ENCODE data around the gene PLXNA4. TPM values are rescaled to one million over a fixed set of nuclear protein-coding genes. Genes with fewer than 3 reads are reported as not detected.

Gene PLXNA4
- total and polyA plus RNA-seq, 4 donors, result 0.04 to 1.1 (median 0.41) TPM

DNA sequence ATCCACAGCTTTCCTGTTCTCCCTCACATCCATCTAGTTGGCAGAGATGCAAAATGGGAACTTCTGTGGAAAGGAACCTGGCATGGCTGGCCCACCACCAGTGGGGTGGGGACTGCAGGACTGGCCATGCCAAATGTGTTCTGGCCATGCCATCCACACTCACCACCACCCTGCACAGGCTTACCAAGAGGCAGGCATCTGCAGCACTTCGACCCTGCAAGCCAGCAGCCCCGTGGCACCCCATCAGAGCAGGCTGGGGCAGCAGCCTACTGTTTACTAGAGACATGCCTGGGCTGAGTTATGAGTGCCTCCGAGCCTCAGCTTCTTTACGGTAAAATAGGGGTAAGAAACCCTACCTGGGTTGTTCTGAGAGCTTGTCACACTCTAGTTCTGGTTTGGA lies 313.1 kb downstream of the PLXNA4 start:
- Histone ChIP-seq H3K9me3 (ENCODE audit: control insufficient read depth in 4 of 4, low read length in 3 of 4) (peaks cover 0 to 1% (median 0%) of the 10 kb centered on the region in 4 donors), H3K4me3 (ENCODE audit: low read depth in 1 of 3, low read length in 3 of 3) (no peak overlapping the region), H3K27me3 (ENCODE audit: control insufficient read depth in 4 of 4, insufficient read depth in 4 of 4, low read length in 3 of 4) (no peaks in the 10 kb centered on the region), H3K27ac (ENCODE audit: low read depth in 1 of 2, low read length in 2 of 2) (no peak overlapping the region), H3K9ac (ENCODE audit: low read depth in 1 of 2, low read length in 2 of 2) (no peak overlapping the region), H3K36me3 (ENCODE audit: control insufficient read depth in 4 of 4, insufficient read depth in 3 of 4, low read depth in 1 of 4, low read length in 3 of 4) (no peaks in the 10 kb centered on the region), H3K4me1 (ENCODE audit: control insufficient read depth in 4 of 4, insufficient read depth in 4 of 4, low read length in 3 of 4) (no peaks in the 10 kb centered on the region)
- DNase-seq (ENCODE audit: low spot score), result no peak
- TF ChIP-seq NR2F2 (IDR thresholded peaks at IDR 0.05) (no peak), FOXA2 (IDR thresholded peaks at IDR 0.05) (no peak), HNF4A (conservative IDR thresholded peaks at IDR 0.05) (no peak), EGR1 (IDR thresholded peaks at IDR 0.05; ENCODE audit: low read depth in 2 of 2) (no peak), FOXA1 (IDR thresholded peaks at IDR 0.05) (no peak), ATF3 (IDR thresholded peaks at IDR 0.05) (no peak), YY1 (IDR thresholded peaks at IDR 0.05) (no peak), SP1 (IDR thresholded peaks at IDR 0.05) (no peak), JUND (IDR thresholded peaks at IDR 0.05) (no peak), GABPA (IDR thresholded peaks at IDR 0.05 in 1 of 2, conservative IDR thresholded peaks at IDR 0.05 in 1 of 2) (no peak), TAF1 (conservative IDR thresholded peaks at IDR 0.05) (no peak)
- TF ChIP-seq, protein P1, sequence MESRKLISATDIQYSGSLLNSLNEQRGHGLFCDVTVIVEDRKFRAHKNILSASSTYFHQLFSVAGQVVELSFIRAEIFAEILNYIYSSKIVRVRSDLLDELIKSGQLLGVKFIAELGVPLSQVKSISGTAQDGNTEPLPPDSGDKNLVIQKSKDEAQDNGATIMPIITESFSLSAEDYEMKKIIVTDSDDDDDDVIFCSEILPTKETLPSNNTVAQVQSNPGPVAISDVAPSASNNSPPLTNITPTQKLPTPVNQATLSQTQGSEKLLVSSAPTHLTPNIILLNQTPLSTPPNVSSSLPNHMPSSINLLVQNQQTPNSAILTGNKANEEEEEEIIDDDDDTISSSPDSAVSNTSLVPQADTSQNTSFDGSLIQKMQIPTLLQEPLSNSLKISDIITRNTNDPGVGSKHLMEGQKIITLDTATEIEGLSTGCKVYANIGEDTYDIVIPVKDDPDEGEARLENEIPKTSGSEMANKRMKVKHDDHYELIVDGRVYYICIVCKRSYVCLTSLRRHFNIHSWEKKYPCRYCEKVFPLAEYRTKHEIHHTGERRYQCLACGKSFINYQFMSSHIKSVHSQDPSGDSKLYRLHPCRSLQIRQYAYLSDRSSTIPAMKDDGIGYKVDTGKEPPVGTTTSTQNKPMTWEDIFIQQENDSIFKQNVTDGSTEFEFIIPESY (IDR thresholded peaks at IDR 0.05), result no peak
- TF ChIP-seq, protein P2, sequence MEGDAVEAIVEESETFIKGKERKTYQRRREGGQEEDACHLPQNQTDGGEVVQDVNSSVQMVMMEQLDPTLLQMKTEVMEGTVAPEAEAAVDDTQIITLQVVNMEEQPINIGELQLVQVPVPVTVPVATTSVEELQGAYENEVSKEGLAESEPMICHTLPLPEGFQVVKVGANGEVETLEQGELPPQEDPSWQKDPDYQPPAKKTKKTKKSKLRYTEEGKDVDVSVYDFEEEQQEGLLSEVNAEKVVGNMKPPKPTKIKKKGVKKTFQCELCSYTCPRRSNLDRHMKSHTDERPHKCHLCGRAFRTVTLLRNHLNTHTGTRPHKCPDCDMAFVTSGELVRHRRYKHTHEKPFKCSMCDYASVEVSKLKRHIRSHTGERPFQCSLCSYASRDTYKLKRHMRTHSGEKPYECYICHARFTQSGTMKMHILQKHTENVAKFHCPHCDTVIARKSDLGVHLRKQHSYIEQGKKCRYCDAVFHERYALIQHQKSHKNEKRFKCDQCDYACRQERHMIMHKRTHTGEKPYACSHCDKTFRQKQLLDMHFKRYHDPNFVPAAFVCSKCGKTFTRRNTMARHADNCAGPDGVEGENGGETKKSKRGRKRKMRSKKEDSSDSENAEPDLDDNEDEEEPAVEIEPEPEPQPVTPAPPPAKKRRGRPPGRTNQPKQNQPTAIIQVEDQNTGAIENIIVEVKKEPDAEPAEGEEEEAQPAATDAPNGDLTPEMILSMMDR (IDR thresholded peaks at IDR 0.05; ENCODE audit: low read depth, low read length, missing input control), result no peak
- WGBS, result 69% methylated on average over 4 of the region's 4 CpGs

DNA sequence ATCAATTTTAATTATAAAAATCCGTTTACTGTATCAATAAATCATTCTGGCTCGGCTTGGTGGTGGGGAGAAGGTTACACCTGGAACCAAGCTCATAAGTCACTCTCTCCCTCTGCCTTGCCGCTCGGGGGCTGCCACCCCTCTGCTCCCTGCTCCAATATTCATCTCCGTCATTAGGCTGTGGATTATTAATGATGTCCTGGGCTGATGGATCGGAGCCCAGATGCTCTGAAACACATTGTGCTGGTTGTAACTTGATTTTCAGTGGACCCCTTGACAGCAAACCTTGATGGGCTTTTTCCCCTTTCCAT lies 314.2 kb downstream of the PLXNA4 start:
- no peak for TF ChIP-seq JUND (IDR thresholded peaks at IDR 0.05)
- TF ChIP-seq, protein P2 (IDR thresholded peaks at IDR 0.05; ENCODE audit: low read depth, low read length, missing input control), result no peak
- TF ChIP-seq, protein P3, sequence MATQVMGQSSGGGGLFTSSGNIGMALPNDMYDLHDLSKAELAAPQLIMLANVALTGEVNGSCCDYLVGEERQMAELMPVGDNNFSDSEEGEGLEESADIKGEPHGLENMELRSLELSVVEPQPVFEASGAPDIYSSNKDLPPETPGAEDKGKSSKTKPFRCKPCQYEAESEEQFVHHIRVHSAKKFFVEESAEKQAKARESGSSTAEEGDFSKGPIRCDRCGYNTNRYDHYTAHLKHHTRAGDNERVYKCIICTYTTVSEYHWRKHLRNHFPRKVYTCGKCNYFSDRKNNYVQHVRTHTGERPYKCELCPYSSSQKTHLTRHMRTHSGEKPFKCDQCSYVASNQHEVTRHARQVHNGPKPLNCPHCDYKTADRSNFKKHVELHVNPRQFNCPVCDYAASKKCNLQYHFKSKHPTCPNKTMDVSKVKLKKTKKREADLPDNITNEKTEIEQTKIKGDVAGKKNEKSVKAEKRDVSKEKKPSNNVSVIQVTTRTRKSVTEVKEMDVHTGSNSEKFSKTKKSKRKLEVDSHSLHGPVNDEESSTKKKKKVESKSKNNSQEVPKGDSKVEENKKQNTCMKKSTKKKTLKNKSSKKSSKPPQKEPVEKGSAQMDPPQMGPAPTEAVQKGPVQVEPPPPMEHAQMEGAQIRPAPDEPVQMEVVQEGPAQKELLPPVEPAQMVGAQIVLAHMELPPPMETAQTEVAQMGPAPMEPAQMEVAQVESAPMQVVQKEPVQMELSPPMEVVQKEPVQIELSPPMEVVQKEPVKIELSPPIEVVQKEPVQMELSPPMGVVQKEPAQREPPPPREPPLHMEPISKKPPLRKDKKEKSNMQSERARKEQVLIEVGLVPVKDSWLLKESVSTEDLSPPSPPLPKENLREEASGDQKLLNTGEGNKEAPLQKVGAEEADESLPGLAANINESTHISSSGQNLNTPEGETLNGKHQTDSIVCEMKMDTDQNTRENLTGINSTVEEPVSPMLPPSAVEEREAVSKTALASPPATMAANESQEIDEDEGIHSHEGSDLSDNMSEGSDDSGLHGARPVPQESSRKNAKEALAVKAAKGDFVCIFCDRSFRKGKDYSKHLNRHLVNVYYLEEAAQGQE (IDR thresholded peaks at IDR 0.05), result no peak
- TF ChIP-seq RAD21 (IDR thresholded peaks at IDR 0.05), result no peak
- no peak for TF ChIP-seq ATF3 (IDR thresholded peaks at IDR 0.05)
- no peak for TF ChIP-seq YY1 (IDR thresholded peaks at IDR 0.05)
- no peak for TF ChIP-seq GABPA (IDR thresholded peaks at IDR 0.05 in 1 of 2, conservative IDR thresholded peaks at IDR 0.05 in 1 of 2)
- TF ChIP-seq FOXA2 (IDR thresholded peaks at IDR 0.05), result no peak

More for the DNA sequence above, 314.2 kb downstream of the PLXNA4 start:
- Histone ChIP-seq H3K9ac (ENCODE audit: low read depth in 1 of 2, low read length in 2 of 2) (no peak overlapping the region), H3K9me3 (ENCODE audit: control insufficient read depth in 4 of 4, low read length in 3 of 4) (no peaks in the 10 kb centered on the region), H3K27ac (ENCODE audit: low read depth in 1 of 2, low read length in 2 of 2) (no peak overlapping the region), H3K4me1 (ENCODE audit: control insufficient read depth in 4 of 4, insufficient read depth in 4 of 4, low read length in 3 of 4) (no peaks in the 10 kb centered on the region), H3K4me3 (ENCODE audit: low read depth in 1 of 3, low read length in 3 of 3) (no peak overlapping the region), H3K36me3 (ENCODE audit: control insufficient read depth in 4 of 4, insufficient read depth in 3 of 4, low read depth in 1 of 4, low read length in 3 of 4) (no peaks in the 10 kb centered on the region), H3K27me3 (ENCODE audit: control insufficient read depth in 4 of 4, insufficient read depth in 4 of 4, low read length in 3 of 4) (no peaks in the 10 kb centered on the region)
- WGBS, result 68% methylated on average over 6 of the region's 6 CpGs
- DNase-seq (ENCODE audit: low spot score), result no peak
